Measurements from ENCODE around the gene MUC3A.

MUC3A gene

DNA sequence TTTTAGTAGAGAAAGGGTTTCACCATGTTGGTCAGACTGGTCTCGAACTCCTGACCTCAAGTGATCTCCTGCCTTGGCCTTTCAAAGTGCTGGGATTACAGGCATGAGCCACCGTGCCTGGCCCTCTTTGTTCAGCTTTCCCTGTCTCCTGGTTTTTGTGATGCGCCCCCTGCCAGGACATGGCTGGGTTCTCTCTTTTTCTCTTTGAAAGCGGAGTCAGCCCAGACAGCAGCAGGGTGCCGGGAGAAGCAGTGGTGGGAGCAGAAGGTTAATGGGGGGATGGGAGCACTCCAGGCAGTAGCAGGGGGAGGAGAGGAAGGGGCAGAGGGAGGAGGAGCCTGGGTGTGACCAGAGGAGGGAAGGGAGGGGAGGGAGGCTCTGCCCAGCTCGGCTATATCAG lies 1.8 kb downstream of the MUC3A start:
- no peaks in the 10 kb centered on the region for H3K79me1 ChIP-seq (ENCODE audit: low read length)
- WGBS (ENCODE audit: extremely low coverage, insufficient coverage, insufficient read length): no CpG with 5 or more reads among the region's 6 CpGs

GRCh38 chr7:100951888-100952560 lies 2.7 kb downstream of the MUC3A start:
- Histone ChIP-seq H2BK5ac (ENCODE audit: low read depth, low read length, poor library complexity) (no peak overlapping the region), H3K79me1 (ENCODE audit: low read length) (no peaks in the 10 kb centered on the region), H3K4me2 (ENCODE audit: low read length) (no peak overlapping the region), H4K91ac (ENCODE audit: low read depth, low read length) (no peak overlapping the region), H3K27ac (ENCODE audit: low read depth, low read length) (no peak overlapping the region), H4K12ac (ENCODE audit: low read depth, low read length) (no peak overlapping the region), H3K4me1 (ENCODE audit: control insufficient read depth in 1 of 2, insufficient read depth in 2 of 2, low read length in 2 of 2) (peaks cover 0 to 2% of the 10 kb centered on the region in 2 experiments), H3K9me3 (ENCODE audit: insufficient read depth, low read depth, low read length) (peaks cover 10% of the 10 kb centered on the region), H3K23ac (ENCODE audit: low read length) (no peak overlapping the region), H3K9ac (ENCODE audit: low read length) (peak overlapping the region; percentile 4), H3K4ac (ENCODE audit: low read depth, low read length) (no peak overlapping the region), H4K8ac (ENCODE audit: low read depth, low read length) (no peak overlapping the region), H2BK12ac (ENCODE audit: low read length) (no peak overlapping the region), H2AK5ac (ENCODE audit: low read length) (no peak overlapping the region), H3K27me3 (ENCODE audit: insufficient read depth, low read length) (no peaks in the 10 kb centered on the region), H3K4me3 (ENCODE audit: low read depth, low read length) (no peak overlapping the region), H3K79me2 (ENCODE audit: control insufficient read depth, insufficient read depth, low read length, poor library complexity) (no peaks in the 10 kb centered on the region), H3K18ac (ENCODE audit: low read length) (no peak overlapping the region), H3K36me3 (ENCODE audit: control insufficient read depth in 1 of 2, insufficient read depth in 2 of 2, low read length in 2 of 2) (no peaks in the 10 kb centered on the region), H3K14ac (ENCODE audit: low read length) (no peak overlapping the region), H2BK120ac (ENCODE audit: insufficient read depth, low read length, poor library complexity) (no peak overlapping the region), H2AFZ (ENCODE audit: insufficient read depth, low read length, poor library complexity) (no peak overlapping the region)
- WGBS (ENCODE audit: extremely low coverage, insufficient coverage, insufficient read length): no CpG with 5 or more reads among the region's 15 CpGs
- peak; percentile 39 to 53 for DNase-seq

More for the DNA sequence above, 1.8 kb downstream of the MUC3A start:
- no peak overlapping the region for H4K91ac ChIP-seq (ENCODE audit: low read depth, low read length)
- H3K18ac ChIP-seq (ENCODE audit: low read length): no peak overlapping the region
- H3K14ac ChIP-seq (ENCODE audit: low read length): no peak overlapping the region
- no peak overlapping the region for H3K4me2 ChIP-seq (ENCODE audit: low read length)
- H3K4me3 ChIP-seq (ENCODE audit: low read depth, low read length): no peak overlapping the region
- no peak overlapping the region for H4K8ac ChIP-seq (ENCODE audit: low read depth, low read length)
- H2BK12ac ChIP-seq (ENCODE audit: low read length): no peak overlapping the region
- no peak overlapping the region for H3K23ac ChIP-seq (ENCODE audit: low read length)
- H2BK120ac ChIP-seq (ENCODE audit: insufficient read depth, low read length, poor library complexity): no peak overlapping the region
- no peaks in the 10 kb centered on the region for H3K36me3 ChIP-seq (ENCODE audit: control insufficient read depth in 1 of 2, insufficient read depth in 2 of 2, low read length in 2 of 2)
- H3K9me3 ChIP-seq (ENCODE audit: insufficient read depth, low read depth, low read length): peaks cover 8% of the 10 kb centered on the region
- H3K79me2 ChIP-seq (ENCODE audit: control insufficient read depth, insufficient read depth, low read length, poor library complexity): no peaks in the 10 kb centered on the region
- H3K27ac ChIP-seq (ENCODE audit: low read depth, low read length): no peak overlapping the region
- no peak overlapping the region for H2BK5ac ChIP-seq (ENCODE audit: low read depth, low read length, poor library complexity)
- H2AFZ ChIP-seq (ENCODE audit: insufficient read depth, low read length, poor library complexity): no peak overlapping the region
- no peak overlapping the region for H3K9ac ChIP-seq (ENCODE audit: low read length)
- no peak overlapping the region for H2AK5ac ChIP-seq (ENCODE audit: low read length)
- no peaks in the 10 kb centered on the region for H3K27me3 ChIP-seq (ENCODE audit: insufficient read depth, low read length)
- no peak for DNase-seq
- H3K4me1 ChIP-seq (ENCODE audit: control insufficient read depth in 1 of 2, insufficient read depth in 2 of 2, low read length in 2 of 2): peaks cover 0 to 2% of the 10 kb centered on the region in 2 experiments
- no peak overlapping the region for H4K12ac ChIP-seq (ENCODE audit: low read depth, low read length)
- H3K4ac ChIP-seq (ENCODE audit: low read depth, low read length): no peak overlapping the region

DNA sequence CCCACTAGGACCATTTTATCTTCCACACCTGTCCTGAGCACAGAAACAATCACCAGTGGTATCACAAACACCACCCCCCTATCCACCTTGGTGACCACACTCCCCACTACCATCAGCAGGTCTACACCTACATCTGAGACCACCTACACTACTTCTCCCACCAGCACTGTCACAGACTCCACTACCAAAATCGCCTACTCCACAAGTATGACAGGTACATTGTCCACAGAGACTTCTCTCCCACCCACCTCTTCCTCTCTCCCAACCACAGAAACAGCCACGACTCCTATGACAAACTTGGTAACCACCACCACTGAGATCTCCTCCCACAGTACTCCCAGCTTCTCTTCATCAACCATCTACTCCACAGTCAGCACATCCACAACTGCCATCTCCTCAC lies 3.3 kb downstream of the MUC3A start:
- H3K4ac ChIP-seq (ENCODE audit: low read depth, low read length): no peak overlapping the region
- no peak overlapping the region for H2BK5ac ChIP-seq (ENCODE audit: low read depth, low read length, poor library complexity)
- no peak overlapping the region for H4K91ac ChIP-seq (ENCODE audit: low read depth, low read length)
- no peak overlapping the region for H3K14ac ChIP-seq (ENCODE audit: low read length)
- H4K8ac ChIP-seq (ENCODE audit: low read depth, low read length): no peak overlapping the region
- no peak overlapping the region for H4K12ac ChIP-seq (ENCODE audit: low read depth, low read length)
- H3K4me3 ChIP-seq (ENCODE audit: low read depth, low read length): no peak overlapping the region
- no peak for DNase-seq
- H3K9me3 ChIP-seq (ENCODE audit: insufficient read depth, low read depth, low read length): peaks cover 10% of the 10 kb centered on the region
- no peaks in the 10 kb centered on the region for H3K79me2 ChIP-seq (ENCODE audit: control insufficient read depth, insufficient read depth, low read length, poor library complexity)
- H2AK5ac ChIP-seq (ENCODE audit: low read length): no peak overlapping the region
- H3K9ac ChIP-seq (ENCODE audit: low read length): no peak overlapping the region
- H3K79me1 ChIP-seq (ENCODE audit: low read length): no peaks in the 10 kb centered on the region
- no peak overlapping the region for H3K4me2 ChIP-seq (ENCODE audit: low read length)
- H3K23ac ChIP-seq (ENCODE audit: low read length): no peak overlapping the region
- no peaks in the 10 kb centered on the region for H3K36me3 ChIP-seq (ENCODE audit: control insufficient read depth in 1 of 2, insufficient read depth in 2 of 2, low read length in 2 of 2)
- H2BK120ac ChIP-seq (ENCODE audit: insufficient read depth, low read length, poor library complexity): no peak overlapping the region
- no peak overlapping the region for H3K27ac ChIP-seq (ENCODE audit: low read depth, low read length)
- H3K27me3 ChIP-seq (ENCODE audit: insufficient read depth, low read length): no peaks in the 10 kb centered on the region
- no peak overlapping the region for H2BK12ac ChIP-seq (ENCODE audit: low read length)
- no CpG with 5 or more reads among the region's 2 CpGs for WGBS (ENCODE audit: extremely low coverage, insufficient coverage, insufficient read length)
- peaks cover 0 to 2% of the 10 kb centered on the region in 2 experiments for H3K4me1 ChIP-seq (ENCODE audit: control insufficient read depth in 1 of 2, insufficient read depth in 2 of 2, low read length in 2 of 2)
- H3K18ac ChIP-seq (ENCODE audit: low read length): no peak overlapping the region
- no peak overlapping the region for H2AFZ ChIP-seq (ENCODE audit: insufficient read depth, low read length, poor library complexity)

GRCh38 chr7:100957832-100958421 lies 8.6 kb downstream of the MUC3A start:
- no peak overlapping the region for H4K91ac ChIP-seq (ENCODE audit: low read depth, low read length)
- H3K79me1 ChIP-seq (ENCODE audit: low read length): no peaks in the 10 kb centered on the region
- no CpG with 5 or more reads among the region's 12 CpGs for WGBS (ENCODE audit: extremely low coverage, insufficient coverage, insufficient read length)
- H2AK5ac ChIP-seq (ENCODE audit: low read length): no peak overlapping the region
- no peaks in the 10 kb centered on the region for H3K4me1 ChIP-seq (ENCODE audit: control insufficient read depth in 1 of 2, insufficient read depth in 2 of 2, low read length in 2 of 2)
- no peak overlapping the region for H3K14ac ChIP-seq (ENCODE audit: low read length)
- no peak overlapping the region for H3K23ac ChIP-seq (ENCODE audit: low read length)
- no peak overlapping the region for H4K12ac ChIP-seq (ENCODE audit: low read depth, low read length)
- no peak overlapping the region for H3K4ac ChIP-seq (ENCODE audit: low read depth, low read length)
- no peak for DNase-seq
- H2BK5ac ChIP-seq (ENCODE audit: low read depth, low read length, poor library complexity): no peak overlapping the region
- H4K8ac ChIP-seq (ENCODE audit: low read depth, low read length): no peak overlapping the region
- H3K27ac ChIP-seq (ENCODE audit: low read depth, low read length): no peak overlapping the region
- H3K4me2 ChIP-seq (ENCODE audit: low read length): no peak overlapping the region
- H2BK120ac ChIP-seq (ENCODE audit: insufficient read depth, low read length, poor library complexity): no peak overlapping the region
- no peaks in the 10 kb centered on the region for H3K79me2 ChIP-seq (ENCODE audit: control insufficient read depth, insufficient read depth, low read length, poor library complexity)
- peaks cover 23% of the 10 kb centered on the region for H3K9me3 ChIP-seq (ENCODE audit: insufficient read depth, low read depth, low read length)
- H3K9ac ChIP-seq (ENCODE audit: low read length): no peak overlapping the region
- H3K36me3 ChIP-seq (ENCODE audit: control insufficient read depth in 1 of 2, insufficient read depth in 2 of 2, low read length in 2 of 2): no peaks in the 10 kb centered on the region
- no peak overlapping the region for H2BK12ac ChIP-seq (ENCODE audit: low read length)
- H2AFZ ChIP-seq (ENCODE audit: insufficient read depth, low read length, poor library complexity): no peak overlapping the region
- no peak overlapping the region for H3K18ac ChIP-seq (ENCODE audit: low read length)
- no peak overlapping the region for H3K4me3 ChIP-seq (ENCODE audit: low read depth, low read length)
- no peaks in the 10 kb centered on the region for H3K27me3 ChIP-seq (ENCODE audit: insufficient read depth, low read length)

Measured in trophoblast cell (in vitro differentiated cells and primary cell).